ENCODE results near the gene TMEM163.
"Not testable (repeated sequence)": the region's sequence is repeated elsewhere in the genome, so short reads cannot be mapped to it uniquely, and the experiment has no call there.

TMEM163 gene

DNA sequence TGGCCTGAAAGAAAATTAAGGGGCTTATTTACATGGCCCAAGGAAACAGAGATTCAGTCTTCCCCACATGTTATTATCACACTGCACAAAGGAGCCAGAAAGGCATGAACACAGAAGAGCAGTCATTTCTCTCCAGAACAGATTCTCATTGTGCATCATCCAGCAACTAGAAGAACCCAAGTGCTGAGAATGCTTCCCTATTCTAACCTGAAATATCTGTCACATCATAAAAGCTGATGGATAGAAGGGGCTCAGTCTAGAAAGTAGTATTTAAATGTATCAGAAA is 145.8 kb downstream of the TMEM163 start:
- FAIRE-seq = no peak

DNA sequence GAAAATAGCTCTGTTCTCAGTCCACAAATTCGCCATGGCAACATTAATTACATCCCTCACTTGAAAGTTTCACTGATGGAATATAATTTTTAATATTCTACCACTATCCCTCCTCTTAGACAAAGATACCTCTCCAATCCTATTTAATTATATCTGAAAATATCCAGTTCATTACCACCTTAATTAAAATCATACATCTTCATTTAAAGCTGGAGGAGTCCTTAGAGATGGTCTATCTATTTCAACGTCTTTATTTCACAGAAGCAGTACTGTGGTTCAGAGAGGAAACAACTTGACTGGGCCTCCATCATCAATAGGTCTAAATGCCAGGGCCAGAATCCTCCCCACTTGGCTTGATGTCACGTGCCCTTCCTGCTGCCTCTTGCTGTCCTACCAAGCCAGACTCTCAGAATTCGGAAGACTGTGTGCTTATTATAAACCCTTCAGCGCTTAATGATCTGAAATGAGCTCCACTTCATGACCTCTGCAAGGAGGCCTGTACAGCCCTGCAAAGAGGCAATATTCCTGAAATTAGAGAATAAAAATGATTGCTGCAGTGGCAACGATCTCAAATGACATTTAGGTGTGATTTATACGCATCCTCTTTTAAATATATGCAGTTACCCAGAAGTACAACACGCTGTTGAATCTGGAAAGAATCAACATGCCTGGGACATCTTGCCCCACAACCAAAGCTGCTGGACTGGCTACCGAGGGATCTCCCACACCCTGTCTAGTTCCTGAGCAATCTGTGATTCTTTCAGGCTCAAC is 146.3 kb downstream of the TMEM163 start:
- FAIRE-seq = no peak

- no peak for FAIRE-seq
Observed at GRCh38 chr2:134570676-134571075, 148.1 kb downstream of the TMEM163 start.

GRCh38 chr2:134568413-134568812 is 150.4 kb downstream of the TMEM163 start:
- FAIRE-seq = no peak

DNA sequence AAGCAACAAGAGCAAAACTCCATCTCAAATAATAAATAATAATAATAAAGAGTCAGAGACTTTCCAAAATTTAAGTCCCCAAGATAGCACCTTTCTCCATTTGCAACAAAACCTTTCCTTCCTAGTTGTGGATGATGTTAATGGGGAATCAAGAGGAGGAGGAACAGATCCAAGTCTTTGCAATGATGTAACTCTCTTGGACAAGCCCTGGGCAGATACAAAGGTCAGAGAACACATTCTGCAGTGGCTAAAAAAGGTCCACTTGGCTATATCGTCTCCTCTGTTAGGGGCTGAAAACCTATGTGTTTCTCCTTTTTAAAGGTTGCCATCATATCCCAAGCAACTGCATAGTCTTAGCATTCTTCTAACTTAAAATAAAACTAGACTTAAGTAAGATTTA is 151.1 kb downstream of the TMEM163 start:
- FAIRE-seq = no peak

DNA sequence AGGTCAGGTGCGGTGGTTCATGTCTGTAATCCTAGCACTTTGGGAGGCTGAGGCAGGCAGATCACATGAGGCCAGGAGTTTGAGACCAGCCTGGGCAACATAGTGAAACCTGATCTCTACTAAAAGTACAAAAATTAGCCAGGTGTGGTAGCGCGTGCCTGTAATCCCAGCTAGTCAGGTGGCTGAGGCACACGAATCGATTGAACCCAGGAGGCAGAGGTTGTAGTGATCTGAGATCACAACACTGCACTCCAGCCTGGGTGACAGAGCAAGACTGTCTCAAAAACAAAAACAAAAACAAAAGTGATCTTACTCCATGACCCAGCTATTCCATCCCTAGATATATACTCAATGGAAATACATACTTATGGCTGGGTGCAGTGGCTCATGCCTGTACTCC is 153.8 kb downstream of the TMEM163 start:
- not testable (repeated sequence) for FAIRE-seq

GRCh38 chr2:134564549-134564948 is 154.3 kb downstream of the TMEM163 start:
- FAIRE-seq = no peak

GRCh38 chr2:134558208-134558830 is 160.5 kb downstream of the TMEM163 start:
- no peak for FAIRE-seq

DNA sequence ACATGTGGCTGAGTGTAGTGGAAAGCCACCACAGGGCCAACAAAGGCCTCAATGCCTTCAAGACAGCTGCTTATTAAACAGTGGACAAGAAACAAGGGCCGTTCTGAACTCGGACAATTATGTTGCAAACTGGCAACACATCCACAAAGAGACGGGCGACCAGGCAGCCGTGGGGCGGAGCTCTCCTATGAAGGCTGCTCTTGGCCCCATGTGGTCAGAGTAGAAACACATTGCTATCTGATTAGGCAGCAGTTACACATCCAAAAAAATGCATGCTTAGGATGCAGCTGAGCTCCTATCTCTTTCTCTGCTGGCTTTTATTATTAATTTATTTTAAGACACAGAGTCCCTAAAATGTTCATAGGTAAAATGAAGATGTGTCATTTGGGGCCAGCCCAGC is 163.4 kb downstream of the TMEM163 start:
- no peak for FAIRE-seq

- no peak for FAIRE-seq
Observed at GRCh38 chr2:134553657-134554056, 165.1 kb downstream of the TMEM163 start.

DNA sequence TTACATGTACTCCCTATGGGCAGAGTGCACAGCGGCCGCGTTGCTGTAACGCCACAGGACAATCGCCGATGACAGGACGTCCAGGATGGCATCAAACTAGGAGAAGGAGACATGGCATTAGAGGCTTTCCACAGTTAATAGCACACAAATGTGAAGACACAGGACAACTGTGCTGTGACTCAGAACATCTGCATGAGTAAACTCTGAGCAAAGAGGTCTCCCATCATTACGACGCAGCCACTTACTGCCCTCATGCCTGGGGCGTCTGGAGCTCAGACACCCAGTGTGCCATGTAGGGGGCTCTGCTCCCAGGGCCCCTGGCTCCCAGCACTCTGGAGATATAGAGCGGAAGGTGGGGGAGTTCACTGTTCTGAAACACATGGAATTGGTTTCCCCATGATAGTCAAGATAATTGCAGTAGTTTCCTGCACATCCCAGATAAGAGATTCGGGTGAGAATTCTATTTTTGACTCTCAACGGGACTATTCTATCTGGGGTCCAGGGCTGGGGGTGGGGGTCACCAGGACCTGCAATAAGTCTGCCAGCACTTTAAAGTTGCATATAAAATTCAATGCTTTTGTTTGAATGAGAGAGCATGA is 168.1 kb downstream of the TMEM163 start:
- FAIRE-seq = no peak

- FAIRE-seq = no peak
Observed at GRCh38 chr2:134549104-134549503, 169.7 kb downstream of the TMEM163 start.

DNA sequence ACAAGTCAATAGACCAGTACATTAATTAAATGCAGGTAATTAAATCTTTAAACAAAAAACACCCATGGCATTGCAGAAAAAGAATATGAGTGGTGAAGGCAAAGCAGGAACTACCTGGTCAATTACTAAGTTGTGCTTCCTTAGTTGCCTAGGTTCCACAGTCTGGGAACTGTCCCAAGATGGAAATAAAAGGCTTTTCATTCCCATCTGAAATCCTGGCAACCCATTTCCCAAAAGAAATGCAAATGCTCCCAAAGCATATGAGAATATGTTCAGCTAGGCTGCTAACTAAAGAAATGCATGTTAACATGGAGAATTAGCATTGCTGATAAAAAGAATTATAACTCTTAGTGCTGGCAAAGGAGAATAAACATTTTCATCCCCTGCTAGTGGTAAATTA is 177.8 kb downstream of the TMEM163 start:
- FAIRE-seq = no peak

GRCh38 chr2:134539981-134540380 is 178.8 kb downstream of the TMEM163 start:
- no peak for FAIRE-seq

- FAIRE-seq = no peak
Observed at GRCh38 chr2:134537702-134538101, 181.1 kb downstream of the TMEM163 start.

- FAIRE-seq = no peak
Observed at GRCh38 chr2:134537121-134537520, 181.7 kb downstream of the TMEM163 start.

- no peak for FAIRE-seq
Observed at GRCh38 chr2:134536296-134536695, 182.5 kb downstream of the TMEM163 start.

DNA sequence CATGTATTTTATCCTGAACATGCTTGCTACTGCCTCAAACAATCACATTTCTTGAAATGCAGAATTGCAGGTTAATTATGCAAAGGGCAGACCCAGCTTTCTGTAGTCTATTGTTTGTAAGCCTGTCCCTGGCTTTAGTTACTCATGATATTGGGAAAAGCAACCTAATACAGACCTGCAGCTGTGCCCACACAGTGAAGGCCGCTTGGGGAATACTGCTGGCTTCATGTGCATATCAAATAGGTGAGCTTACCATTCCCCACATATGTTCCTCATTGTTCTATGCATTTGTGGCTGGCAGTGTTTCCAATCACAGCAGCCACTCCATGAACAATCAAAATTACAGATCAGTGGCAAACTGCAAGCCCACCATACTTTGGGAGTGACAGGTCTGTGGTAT is 186.3 kb downstream of the TMEM163 start:
- FAIRE-seq = no peak

DNA sequence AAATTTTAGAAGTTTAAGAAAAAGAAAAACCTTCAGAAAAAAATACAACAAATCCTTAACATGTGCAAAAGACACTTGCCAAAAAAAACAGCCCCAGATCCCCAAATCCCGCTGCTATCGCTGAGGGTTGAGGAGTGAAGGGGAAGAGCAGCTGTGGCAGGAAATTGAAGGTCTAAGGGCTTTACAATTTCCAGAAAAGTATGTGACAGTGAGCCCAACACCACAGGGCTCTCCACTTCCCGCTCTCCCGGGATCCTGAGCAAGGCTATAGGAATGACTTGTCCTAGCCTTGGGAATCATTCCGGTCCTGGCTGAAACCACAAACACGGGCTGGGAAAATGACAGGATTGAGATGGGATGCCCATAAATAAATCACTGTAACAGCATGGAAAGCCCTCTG is 191.4 kb downstream of the TMEM163 start:
- FAIRE-seq = no peak

- no peak for FAIRE-seq
Observed at GRCh38 chr2:134522496-134523455, 196.0 kb downstream of the TMEM163 start.

DNA sequence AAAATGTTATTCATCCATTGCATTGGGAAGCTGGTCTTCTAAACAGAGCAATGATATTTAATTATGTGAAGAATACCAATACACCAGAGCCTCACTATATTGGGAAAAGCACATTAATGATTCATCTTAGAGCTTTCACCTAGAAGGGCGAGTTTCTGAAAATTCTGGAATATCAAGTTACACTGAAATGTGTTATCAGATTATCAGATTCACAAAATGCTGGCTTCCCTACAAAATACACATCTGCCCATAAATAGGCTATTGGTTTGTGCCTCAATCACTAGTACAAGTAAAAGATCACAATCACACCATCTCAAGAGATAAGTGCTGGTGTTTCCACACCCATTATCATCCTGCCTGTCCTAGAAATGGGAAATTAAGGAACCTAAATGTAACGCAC is 200.7 kb downstream of the TMEM163 start:
- no peak for FAIRE-seq

- no peak for FAIRE-seq
Observed at GRCh38 chr2:134515137-134515536, 203.7 kb downstream of the TMEM163 start.

- no peak for FAIRE-seq
Observed at GRCh38 chr2:134513465-134513804, 205.4 kb downstream of the TMEM163 start.

Measured in colon (tissue), 2 donors.